Measurements from ENCODE around the gene PSPH.
A peak's percentile ranks its signal among the peaks of the same experiment; 100 is the strongest.
"Not testable (repeated sequence)": the region's sequence is repeated elsewhere in the genome, so short reads cannot be mapped to it uniquely, and the experiment has no call there.

PSPH gene

DNA sequence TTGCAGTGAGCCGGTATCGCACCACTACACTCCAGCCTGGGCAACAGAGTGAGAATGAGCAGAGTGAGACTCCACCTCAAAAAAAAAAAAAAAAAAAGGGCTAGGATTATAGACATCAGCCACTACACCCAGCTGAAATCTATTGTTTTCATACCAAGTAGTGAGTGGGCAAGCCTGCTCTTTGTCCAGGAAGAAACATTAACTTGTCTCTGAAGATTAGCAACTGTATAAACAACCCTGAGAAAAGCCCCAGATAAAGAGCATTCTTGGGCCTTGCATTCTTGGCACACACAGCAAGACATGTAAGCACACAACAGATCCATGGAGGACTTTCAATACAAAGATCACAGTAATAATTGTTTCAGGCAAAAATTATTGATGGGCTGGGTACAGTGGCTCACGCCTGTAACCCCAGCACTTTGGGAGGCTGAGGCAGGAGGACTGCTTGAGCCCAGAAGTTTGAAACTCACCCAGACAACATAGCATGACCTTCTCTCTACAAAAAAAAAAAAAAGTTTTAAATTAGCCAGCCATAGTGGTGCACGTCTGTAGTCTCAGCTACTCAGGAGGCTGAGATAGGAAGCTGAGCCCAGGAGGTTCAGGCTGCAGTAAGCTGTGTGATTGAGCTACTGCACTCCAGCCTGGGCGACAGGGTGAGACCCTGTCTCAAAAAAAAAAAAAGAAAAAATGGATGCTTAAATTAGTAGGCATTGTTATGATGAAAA lies 4.4 kb downstream of the PSPH start:
- Histone ChIP-seq H3K27me3 (ENCODE audit: insufficient read depth, poor library complexity, severe bottlenecking) (no peaks in the 10 kb centered on the region), H3K27ac (replicated peaks) (no peak overlapping the region), H3K4me3 (replicated peaks; ENCODE audit: insufficient read depth, low read length) (no peak overlapping the region)
- no peak for DNase-seq (ENCODE audit: low read depth in 1 of 2, low spot score in 1 of 2)
- TF ChIP-seq GABPA (IDR thresholded peaks at IDR 0.05; ENCODE audit: low read depth) (no peak), SPI1 (IDR thresholded peaks at IDR 0.05; ENCODE audit: borderline replicate concordance, low read depth) (no peak), POLR2AphosphoS5 (IDR thresholded peaks at IDR 0.05; ENCODE audit: low read depth) (no peak), REST (IDR thresholded peaks at IDR 0.05; ENCODE audit: insufficient replicate concordance, low read depth) (no peak)
- TF ChIP-seq, protein P1, sequence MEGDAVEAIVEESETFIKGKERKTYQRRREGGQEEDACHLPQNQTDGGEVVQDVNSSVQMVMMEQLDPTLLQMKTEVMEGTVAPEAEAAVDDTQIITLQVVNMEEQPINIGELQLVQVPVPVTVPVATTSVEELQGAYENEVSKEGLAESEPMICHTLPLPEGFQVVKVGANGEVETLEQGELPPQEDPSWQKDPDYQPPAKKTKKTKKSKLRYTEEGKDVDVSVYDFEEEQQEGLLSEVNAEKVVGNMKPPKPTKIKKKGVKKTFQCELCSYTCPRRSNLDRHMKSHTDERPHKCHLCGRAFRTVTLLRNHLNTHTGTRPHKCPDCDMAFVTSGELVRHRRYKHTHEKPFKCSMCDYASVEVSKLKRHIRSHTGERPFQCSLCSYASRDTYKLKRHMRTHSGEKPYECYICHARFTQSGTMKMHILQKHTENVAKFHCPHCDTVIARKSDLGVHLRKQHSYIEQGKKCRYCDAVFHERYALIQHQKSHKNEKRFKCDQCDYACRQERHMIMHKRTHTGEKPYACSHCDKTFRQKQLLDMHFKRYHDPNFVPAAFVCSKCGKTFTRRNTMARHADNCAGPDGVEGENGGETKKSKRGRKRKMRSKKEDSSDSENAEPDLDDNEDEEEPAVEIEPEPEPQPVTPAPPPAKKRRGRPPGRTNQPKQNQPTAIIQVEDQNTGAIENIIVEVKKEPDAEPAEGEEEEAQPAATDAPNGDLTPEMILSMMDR (IDR thresholded peaks at IDR 0.05; ENCODE audit: insufficient read depth, low read length): no peak

DNA sequence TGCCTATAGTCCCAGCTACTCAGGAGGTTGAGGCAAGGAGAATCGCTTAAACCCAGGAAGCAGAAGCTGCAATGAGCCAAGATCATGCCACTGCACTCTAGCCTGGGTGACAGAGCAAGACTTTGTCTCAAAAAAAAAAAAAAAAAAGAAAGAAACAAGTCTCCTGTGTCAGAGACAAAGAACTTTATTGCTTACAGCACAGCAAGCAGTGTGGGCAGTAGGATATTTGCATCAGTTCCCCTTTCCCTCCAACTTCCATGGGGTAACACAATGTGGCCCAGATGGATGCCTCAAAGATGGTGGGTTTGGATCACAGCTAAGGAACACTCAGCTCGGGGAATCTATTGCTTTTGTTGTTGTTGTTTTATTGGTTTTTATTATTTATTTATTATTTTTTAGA lies 5.5 kb downstream of the PSPH start:
- H3K27ac ChIP-seq (replicated peaks); H3K4me3 ChIP-seq (replicated peaks; ENCODE audit: insufficient read depth, low read length); H3K27me3 ChIP-seq (ENCODE audit: insufficient read depth, poor library complexity, severe bottlenecking); DNase-seq (ENCODE audit: low read depth in 1 of 2, low spot score in 1 of 2): not testable (repeated sequence)

DNA sequence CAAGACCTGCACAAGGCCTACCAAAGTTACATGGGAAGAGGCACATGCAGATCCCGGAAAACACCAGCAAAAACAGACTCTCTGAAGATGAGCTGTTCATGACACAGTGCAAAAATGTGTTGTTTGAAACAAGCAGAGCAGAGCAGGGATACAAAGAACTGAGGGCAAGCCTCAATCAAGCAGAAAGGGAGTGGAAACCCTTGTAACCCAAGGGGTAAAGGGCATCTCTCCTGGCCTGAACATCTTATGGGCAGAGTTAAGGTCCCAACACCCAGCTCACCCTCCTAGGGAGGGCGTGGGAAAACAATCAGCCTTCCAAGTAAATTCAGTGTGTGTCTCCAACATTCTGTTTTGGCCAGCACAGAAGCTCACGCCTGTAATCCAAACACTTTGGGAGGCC lies 10.5 kb downstream of the PSPH start:
- Histone ChIP-seq H3K27ac (replicated peaks) (no peak overlapping the region), H3K27me3 (ENCODE audit: insufficient read depth, poor library complexity, severe bottlenecking) (no peaks in the 10 kb centered on the region), H3K4me3 (replicated peaks; ENCODE audit: insufficient read depth, low read length) (no peak overlapping the region)
- TF ChIP-seq GABPA (IDR thresholded peaks at IDR 0.05; ENCODE audit: low read depth) (no peak), POLR2AphosphoS5 (IDR thresholded peaks at IDR 0.05; ENCODE audit: low read depth) (no peak), SPI1 (IDR thresholded peaks at IDR 0.05; ENCODE audit: borderline replicate concordance, low read depth) (no peak), REST (IDR thresholded peaks at IDR 0.05; ENCODE audit: insufficient replicate concordance, low read depth) (no peak)
- TF ChIP-seq, protein P1 (IDR thresholded peaks at IDR 0.05; ENCODE audit: insufficient read depth, low read length): no peak
- no peak for DNase-seq (ENCODE audit: low read depth in 1 of 2, low spot score in 1 of 2)

- Histone ChIP-seq H3K27ac (replicated peaks) (peak overlapping the region; percentile 44), H3K4me3 (replicated peaks; ENCODE audit: insufficient read depth, low read length) (peak overlapping the region; percentile 55), H3K27me3 (ENCODE audit: insufficient read depth, poor library complexity, severe bottlenecking) (no peaks in the 10 kb centered on the region)
- peak; percentile 74 to 85 for DNase-seq (ENCODE audit: low read depth in 1 of 2, low spot score in 1 of 2)
- TF ChIP-seq GABPA (IDR thresholded peaks at IDR 0.05; ENCODE audit: low read depth) (0 out of 2 replicates have a peak, but pooled peaks have one; percentile 11), POLR2AphosphoS5 (IDR thresholded peaks at IDR 0.05; ENCODE audit: low read depth) (no peak)
Measured at GRCh38 chr7:56033671-56034432, 17.4 kb downstream of the PSPH start.

DNA sequence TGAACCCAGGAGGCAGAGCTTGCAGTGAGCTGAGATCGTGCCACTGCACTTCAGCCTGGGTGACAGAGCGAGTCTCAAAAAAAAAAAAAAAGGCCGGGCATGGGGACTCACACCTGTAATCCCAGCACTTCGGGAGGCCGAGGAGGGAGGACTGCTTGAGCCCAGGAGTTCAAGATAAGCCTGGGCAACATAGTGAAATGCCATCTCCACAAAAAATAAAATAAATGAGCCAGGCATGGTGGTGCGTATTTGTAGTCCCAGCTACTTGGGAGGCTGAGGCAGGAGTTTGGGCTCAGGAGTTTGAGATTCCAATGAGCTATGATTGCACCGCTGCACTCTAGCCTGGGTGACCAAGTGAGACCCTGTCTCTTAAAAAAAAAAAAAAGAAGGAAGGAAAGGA lies 18.7 kb downstream of the PSPH start:
- not testable (repeated sequence) for DNase-seq (ENCODE audit: low read depth in 1 of 2, low spot score in 1 of 2); H3K27ac ChIP-seq (replicated peaks); H3K27me3 ChIP-seq (ENCODE audit: insufficient read depth, poor library complexity, severe bottlenecking); H3K4me3 ChIP-seq (replicated peaks; ENCODE audit: insufficient read depth, low read length)

GRCh38 chr7:56031556-56031955 lies 19.7 kb downstream of the PSPH start:
- not testable (repeated sequence) for DNase-seq (ENCODE audit: low read depth in 1 of 2, low spot score in 1 of 2); H3K27ac ChIP-seq (replicated peaks); H3K4me3 ChIP-seq (replicated peaks; ENCODE audit: insufficient read depth, low read length); H3K27me3 ChIP-seq (ENCODE audit: insufficient read depth, poor library complexity, severe bottlenecking)
